HG03432 (cell line): ENCODE data around the gene PARD6B.
"Not testable (repeated sequence)": the region's sequence is repeated elsewhere in the genome, so short reads cannot be mapped to it uniquely, and the experiment has no call there.

Experiments
- ATAC-seq: cut with Tn5 transposase; IDR thresholded peaks from one replicate; pipeline ENCODE4 v1.9.1; 2021; ENCODE audit warnings: mild to moderate bottlenecking, moderate library complexity; ENCODE audit not compliant: unreplicated experiment

The PARD6B gene

DNA sequence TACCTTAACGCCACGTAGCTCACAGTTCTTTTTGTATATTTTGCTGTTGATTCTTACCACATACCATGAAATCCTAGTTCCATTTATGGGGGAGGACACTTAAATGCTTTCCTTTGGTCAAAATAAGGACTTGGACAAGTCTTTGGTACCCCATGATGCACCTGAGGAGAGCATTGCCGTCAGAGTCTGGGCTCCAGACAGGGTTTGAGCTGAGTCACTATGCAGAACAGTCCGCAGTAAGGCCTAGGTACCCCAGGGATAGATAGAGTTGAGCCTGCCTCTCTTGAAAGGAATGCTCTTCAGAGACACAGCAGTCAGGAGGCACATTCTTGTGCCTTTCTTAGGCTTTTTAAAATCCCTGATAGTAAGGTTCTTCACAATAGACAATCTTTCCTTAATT, 6.0 kb downstream of the PARD6B start:
- ATAC-seq: no peak

DNA sequence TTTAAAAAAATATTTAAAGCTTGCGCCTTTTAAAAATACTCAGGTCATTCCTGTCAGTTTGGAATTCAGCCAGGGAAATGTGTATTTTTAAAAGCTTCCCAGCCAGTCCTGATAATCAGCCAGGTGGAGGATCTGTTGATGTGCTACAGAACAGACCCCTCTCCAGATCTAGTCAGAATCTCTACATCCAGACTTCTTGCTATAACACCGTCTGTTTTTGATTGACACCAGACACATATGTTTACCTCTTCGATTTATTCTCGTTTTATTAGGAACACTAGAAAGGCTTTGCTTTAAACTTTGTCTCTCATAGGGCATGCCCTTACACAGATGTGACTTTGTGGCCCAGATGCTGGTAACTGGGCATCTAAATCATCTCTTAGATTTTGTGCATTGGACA, 11.7 kb downstream of the PARD6B start:
- no peak for ATAC-seq

DNA sequence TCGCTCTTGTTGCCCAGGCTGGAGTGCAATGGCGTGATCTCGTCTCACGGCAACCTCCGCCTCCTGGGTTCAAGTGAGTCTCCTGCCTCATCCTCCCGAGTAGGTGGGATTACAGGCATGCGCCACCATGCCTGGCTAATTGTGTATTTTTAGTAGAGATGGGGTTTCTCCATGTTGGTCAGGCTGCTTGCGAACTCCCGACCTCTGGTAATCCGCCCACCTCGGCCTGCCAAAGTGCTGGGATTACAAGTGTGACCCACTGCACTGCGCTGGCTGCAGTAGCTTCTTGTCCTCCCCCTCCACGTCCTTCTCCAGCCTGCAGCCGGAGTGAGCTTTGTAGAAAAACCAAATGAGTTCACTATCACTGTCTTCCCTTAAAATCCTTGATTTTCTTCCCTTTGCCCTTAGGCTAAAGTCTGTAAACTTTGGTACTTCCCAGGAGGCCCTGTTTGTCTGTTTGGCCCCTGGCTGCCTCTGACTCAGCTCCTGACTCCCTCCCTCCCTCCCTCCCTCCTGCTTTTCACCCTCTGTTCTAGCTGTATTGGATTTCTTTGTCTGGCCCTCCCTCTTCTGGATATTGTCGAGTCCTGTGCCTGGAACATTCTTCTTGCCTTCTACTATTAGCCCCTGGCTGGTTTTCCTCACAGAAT, 12.9 kb downstream of the PARD6B start:
- ATAC-seq: no peak

DNA sequence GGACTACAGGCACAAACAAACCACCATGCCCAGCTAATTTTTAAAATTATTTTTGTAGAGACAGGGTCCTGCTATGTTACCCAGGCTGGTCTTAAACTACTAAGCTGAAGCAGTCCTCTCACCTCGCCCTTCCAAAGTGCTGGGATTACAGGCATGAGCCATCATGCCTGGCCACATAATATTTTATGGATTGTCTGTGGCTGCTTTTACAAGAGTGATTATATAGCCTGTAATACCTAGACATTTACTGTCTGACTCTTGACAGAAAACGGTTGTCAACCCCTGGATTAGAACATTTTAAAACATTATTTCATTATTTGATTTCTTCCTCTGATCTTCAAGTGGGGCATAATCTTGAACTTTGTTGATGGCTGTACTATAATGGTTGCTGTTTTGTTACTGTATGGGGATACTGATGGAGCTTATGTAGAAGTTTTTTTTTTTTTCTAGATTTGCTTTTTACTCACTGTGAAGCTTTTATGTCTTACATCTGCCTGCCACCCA, 14.3 kb downstream of the PARD6B start:
- ATAC-seq: no peak

DNA sequence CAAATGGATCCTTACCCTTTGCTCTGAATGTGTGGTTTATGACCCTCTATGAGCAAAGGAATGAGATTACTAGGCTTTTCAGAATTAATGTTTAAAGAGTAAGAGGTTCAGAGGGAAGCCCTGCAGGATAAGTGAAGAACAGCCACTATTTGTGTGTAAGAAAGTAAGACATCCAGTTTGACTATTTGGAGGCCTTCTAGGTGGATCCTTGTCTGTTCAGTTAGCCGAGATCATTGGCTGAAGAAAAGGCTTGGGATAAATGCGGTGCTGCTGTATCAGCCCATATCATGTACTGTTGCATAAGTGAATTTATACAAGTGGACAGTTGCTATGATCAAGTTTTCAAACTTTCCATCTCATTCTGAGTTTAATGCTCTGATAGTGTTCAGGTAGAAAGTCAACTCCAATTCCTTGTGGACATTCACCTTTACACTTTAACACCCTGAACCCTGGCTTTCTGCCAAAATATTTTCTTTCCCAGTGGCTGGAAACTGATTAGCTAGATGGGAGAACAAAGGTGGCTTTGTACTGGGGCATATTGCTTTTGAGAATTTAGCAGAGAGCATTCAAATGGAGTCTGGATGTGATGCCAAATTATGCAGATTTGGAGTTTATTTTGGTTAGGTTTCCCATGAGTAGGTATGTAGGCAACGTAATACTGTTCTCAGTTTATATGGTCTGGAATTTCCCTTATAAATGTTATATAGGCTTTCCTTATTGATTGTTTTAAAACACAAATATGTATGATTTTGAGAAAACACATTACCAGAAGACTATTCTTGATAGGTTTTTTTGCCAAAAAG, 15.0 kb downstream of the PARD6B start:
- ATAC-seq: no peak

GRCh38 chr20:50747275-50747674, 15.9 kb downstream of the PARD6B start:
- ATAC-seq: no peak

- ATAC-seq: no peak
Observed at GRCh38 chr20:50750145-50750671, 18.8 kb downstream of the PARD6B start.

DNA sequence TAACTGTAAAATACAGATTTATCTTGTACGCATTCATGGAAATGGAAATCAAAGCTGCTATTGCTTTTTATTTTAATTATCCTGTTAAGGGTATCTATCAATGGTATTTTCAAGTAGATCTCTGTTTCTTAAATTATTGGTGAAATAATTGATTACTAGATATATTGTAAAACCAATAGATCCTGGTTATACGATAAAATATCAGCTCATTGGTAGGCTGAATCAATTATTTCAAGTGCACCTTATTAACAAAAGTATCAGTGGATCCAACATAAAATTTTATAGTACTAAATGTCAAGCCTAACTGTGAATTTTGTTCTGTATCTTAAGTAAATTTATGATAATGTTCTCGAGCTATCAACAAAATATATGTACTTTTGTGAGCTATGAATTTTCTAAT, 21.8 kb downstream of the PARD6B start:
- ATAC-seq: no peak

- no peak for ATAC-seq
Observed at GRCh38 chr20:50754420-50754819, 23.0 kb downstream of the PARD6B start.

- ATAC-seq: no peak
Observed at GRCh38 chr20:50756447-50756846, 25.1 kb downstream of the PARD6B start.

GRCh38 chr20:50758469-50758868, 27.1 kb downstream of the PARD6B start:
- ATAC-seq: no peak

GRCh38 chr20:50758992-50759391, 27.6 kb downstream of the PARD6B start:
- ATAC-seq: no peak

DNA sequence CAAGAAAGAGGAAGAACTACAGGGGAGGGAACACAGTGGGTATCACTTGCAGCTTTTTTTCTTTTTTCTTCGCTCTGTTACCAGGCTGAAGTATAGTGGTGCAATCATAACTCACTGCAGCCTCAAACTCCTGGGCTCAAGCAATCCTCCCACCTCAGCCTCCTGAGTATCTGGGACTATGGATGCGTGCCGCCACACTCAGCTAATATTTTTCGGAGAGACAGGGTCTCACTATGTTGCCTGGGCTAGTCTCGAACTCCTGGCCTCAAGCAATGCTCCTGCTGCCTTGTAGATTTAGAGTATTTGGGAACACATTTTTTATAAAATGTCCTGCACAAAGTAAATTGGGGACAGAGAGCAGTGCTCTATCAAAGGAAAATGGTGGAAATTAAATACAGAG, 28.3 kb downstream of the PARD6B start:
- ATAC-seq: no peak

GRCh38 chr20:50762045-50762422, 30.7 kb downstream of the PARD6B start:
- ATAC-seq: no peak

- no peak for ATAC-seq
Observed at GRCh38 chr20:50762435-50763220, 31.2 kb downstream of the PARD6B start.

- not testable (repeated sequence) for ATAC-seq
Observed at GRCh38 chr20:50763550-50764458, 32.4 kb downstream of the PARD6B start.

DNA sequence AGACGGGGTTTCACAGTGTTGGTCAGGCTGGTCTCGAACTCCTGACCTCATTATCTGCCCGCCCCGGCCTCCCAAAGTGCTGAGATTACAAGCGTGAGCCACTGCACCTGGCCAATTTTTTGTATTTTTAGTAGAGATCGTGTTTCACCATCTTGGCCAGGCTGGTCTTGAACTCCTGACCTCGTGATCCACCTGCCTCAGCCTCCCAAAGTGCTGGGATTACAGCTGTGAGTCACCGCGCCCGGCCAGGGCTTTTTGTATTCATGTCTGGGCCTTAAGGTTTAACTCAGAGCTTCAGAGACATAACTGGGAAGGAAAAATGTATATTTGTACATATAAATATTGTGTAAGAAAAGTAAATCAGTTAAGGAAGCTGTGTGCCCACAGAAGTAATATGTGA, 33.9 kb downstream of the PARD6B start:
- ATAC-seq: not testable (repeated sequence)

GRCh38 chr20:50765674-50766073, 34.3 kb downstream of the PARD6B start:
- ATAC-seq: no peak

DNA sequence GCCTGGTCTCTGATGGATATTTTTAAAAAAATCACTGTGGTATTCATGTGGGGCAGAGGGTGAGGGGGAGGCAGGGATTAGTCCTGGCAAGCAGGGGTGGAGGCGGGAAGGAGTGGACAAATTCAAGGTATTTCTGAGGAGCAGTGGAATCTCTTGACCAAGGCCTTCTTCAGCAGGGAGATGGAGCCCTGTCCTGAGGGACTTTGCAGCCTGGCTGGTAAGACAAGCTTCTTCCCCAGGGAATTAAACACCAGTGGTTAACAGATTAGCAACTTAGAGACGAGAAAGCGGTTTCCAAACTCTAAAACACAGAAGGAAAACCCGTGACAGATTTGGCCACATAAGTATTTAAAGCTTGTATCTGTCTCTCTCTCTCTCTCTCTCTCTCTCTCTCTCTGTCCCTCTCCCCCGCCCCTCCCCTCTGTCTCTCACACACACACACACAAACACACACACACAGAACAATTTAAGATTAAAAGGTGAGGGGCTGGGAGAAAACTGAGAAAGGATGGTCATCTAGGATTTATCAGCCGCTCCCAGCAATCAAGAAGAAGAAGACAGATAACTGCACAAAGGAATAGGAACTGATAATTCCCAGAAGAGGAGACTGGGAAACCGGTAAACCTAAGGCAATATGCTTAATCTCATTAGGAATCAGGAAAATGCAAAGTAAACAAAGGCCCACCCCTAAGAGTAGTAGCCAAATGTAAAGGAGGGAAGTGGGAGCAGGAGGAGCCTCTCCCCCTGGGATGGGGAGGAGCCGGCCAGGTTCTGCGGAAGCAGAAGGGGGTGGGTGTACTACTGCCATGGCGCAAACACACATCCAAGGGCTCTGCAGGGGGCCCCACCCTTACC, 35.8 kb downstream of the PARD6B start:
- ATAC-seq: not testable (repeated sequence)
